HL-60/S4 treated with retinoic acid at 250 ng/mL for 4 days and 3 days (cell line): ENCODE results near the gene SLC44A2.

Source experiments
- in situ Hi-C: fragments of 300-500 bp; cut with MboI; formaldehyde crosslinking; loops from 2 replicates; pipeline ENCODE4 v1.7.0; 2022; ENCODE audit warnings: low sequenced_read_pairs

Gene SLC44A2

GRCh38 chr19:10612499-10613119, 12.7 kb upstream of the SLC44A2 start:
- in situ Hi-C loops = no loop called here

GRCh38 chr19:10615429-10616023, 9.8 kb upstream of the SLC44A2 start:
- in situ Hi-C loops = no loop called here

- in situ Hi-C loops = no loop called here
Observed at GRCh38 chr19:10617409-10618121, 7.8 kb upstream of the SLC44A2 start.

DNA sequence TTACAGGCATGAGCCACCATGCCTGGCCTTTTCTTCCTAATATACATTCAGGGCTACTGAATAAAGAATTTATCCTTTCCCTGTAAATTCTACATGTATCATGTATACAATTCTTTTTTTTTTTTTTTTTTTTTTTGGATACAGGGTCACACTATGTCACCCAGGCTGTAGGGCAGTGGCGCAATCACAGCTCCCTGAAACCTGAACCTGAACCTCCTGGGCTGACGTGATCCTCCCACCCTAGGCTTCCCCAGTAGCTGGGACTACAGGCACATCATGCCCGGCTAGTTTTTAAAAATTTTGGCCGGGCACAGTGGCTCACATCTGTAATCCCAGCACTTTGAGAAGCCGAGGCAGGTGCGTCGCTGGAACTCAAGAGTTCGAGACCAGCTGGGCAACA, 6.5 kb upstream of the SLC44A2 start:
- in situ Hi-C loops = no loop called here

- in situ Hi-C loops = no loop called here
Observed at GRCh38 chr19:10620786-10621185, 4.6 kb upstream of the SLC44A2 start.

GRCh38 chr19:10621966-10622365, 3.4 kb upstream of the SLC44A2 start:
- in situ Hi-C loops = no loop called here

GRCh38 chr19:10624585-10624984, 768 bp upstream of the SLC44A2 start:
- in situ Hi-C loops = no loop called here

DNA sequence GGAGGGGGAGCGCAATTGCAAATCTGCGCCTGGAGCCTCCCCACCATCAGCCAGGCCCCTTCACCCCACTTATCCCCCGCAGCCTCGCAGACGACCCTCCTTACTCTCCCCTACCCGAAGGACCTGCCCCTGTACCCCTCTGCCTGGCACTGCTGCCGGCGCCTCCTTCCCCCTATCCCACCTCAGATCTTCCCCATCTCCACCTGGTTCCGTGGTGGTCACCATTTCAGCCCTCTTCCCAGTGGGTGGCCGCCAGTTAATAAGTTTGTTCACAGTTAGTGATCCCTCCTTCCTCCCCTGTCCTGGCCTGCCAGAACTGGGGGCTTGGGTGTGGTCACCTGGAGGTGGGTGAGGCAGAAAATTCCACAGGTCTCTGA, 397 bp downstream of the SLC44A2 start:
- in situ Hi-C loops = no loop called here

GRCh38 chr19:10631874-10632273, 6.5 kb downstream of the SLC44A2 start:
- in situ Hi-C loops = no loop called here

GRCh38 chr19:10634430-10634829, 9.1 kb downstream of the SLC44A2 start:
- in situ Hi-C loops = no loop called here

GRCh38 chr19:10634963-10635362, 9.6 kb downstream of the SLC44A2 start:
- in situ Hi-C loops = loop anchor here (5.0 kb wide), 1 partner anchor 33 kb away; no protein-coding TSS in a partner anchor

DNA sequence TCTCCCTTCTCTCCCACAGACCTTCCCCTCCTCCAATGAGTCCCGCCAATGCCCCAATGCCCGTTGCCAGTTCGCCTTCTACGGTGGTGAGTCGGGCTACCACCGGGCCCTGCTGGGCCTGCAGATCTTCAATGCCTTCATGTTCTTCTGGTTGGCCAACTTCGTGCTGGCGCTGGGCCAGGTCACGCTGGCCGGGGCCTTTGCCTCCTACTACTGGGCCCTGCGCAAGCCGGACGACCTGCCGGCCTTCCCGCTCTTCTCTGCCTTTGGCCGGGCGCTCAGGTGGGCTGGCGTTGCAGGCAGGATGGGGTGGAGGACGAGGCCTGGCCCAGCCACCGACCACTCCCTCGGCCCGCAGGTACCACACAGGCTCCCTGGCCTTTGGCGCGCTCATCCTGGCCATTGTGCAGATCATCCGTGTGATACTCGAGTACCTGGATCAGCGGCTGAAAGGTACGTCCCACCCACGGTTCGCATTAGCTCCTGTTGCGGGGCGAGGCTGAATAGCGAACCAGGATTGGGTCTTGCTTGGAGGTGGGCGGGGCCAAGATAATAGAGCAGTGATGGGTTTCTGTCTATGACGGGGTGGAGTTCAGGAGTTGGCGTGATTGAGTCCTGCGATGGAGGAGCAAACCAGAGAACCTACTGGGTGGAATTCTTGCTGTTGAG, 11.1 kb downstream of the SLC44A2 start:
- in situ Hi-C loops = loop anchor here (5.0 kb wide), 1 partner anchor 34 kb away; no protein-coding TSS in a partner anchor

- in situ Hi-C loops = loop anchor here (5.0 kb wide), 1 partner anchor 36 kb away; no protein-coding TSS in a partner anchor
Observed at GRCh38 chr19:10637894-10638293, 12.5 kb downstream of the SLC44A2 start.

DNA sequence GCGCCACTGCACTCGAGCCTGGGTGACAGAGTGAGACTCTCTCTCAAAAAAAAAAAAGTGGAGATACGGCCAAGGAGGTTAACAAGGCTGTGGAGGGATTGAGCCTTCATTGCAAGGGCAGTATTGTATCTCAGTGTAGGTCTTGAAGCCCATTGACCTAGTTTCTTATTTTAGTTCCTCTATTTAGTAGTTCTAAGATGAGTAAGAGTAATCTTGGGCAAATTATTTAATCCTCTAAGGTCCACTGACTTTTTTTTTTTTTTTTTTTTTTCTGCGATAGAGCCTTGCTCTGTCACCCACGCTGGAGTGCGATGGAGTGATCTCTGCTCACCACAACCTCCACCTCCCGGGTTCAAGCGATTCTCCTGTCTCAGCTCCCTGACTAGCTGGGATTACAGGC, 14.5 kb downstream of the SLC44A2 start:
- in situ Hi-C loops = loop anchor here (5.0 kb wide), 2 partner anchors 38 to 58 kb away; no protein-coding TSS in a partner anchor

DNA sequence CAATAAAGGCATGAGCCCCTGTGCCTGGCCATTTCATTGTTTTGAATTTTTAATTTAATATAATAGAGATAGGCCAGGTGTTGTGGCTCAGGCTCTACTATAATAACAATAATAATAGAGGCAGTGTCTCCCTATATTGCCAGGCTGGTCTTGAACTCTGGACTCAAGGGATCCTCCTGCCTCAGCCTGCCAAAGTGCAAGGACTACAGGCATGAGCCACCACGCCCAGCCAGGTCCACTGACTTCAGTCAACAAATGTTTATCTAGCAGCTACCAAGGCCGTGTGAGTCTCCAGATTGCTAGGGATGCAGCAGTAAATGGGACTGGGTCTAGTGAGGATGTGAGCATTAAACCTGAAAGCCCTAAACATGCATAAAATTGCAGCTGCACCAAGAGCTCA, 15.0 kb downstream of the SLC44A2 start:
- in situ Hi-C loops = loop anchor here (5.0 kb wide), 1 partner anchor 58 kb away; no protein-coding TSS in a partner anchor

GRCh38 chr19:10641248-10641647, 15.9 kb downstream of the SLC44A2 start:
- in situ Hi-C loops = loop anchor here (5.0 kb wide), 1 partner anchor 59 kb away; no protein-coding TSS in a partner anchor

DNA sequence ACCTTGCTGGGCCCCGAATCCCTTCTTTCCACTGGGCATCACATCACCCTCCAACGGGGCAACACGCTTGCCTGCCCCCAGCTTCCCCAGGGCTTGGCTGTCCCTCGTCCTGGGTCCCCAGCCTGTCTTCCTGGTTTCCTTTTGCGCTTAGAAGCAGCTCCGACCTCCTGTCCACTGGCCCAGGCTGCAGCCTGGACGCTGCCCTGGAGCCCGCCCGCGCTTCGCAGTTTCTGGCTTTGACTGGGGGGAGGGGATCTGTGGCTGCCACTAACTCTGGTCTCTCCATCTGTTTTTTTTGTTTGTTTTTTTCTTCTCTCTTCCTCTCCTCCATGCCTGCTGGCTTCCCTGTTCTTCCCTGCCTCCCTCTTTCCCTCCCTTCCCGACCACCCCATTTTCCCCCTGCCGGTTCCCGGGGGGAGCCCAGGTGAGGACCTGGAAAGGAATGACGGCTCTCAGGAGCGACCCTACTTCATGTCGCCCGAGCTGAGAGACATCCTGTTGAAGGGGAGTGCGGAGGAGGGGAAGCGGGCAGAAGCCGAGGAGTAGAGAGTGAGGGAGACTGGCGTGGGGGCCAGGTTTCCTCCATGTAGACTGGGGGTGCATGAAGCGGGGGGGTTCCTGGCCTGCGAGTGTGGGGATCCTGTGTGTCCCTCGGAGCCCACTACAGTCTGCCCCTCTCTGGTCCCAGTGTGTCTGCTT, 17.3 kb downstream of the SLC44A2 start:
- in situ Hi-C loops = loop anchor here (5.0 kb wide), 1 partner anchor 60 kb away; no protein-coding TSS in a partner anchor

- in situ Hi-C loops = loop anchor here (5.0 kb wide), 1 partner anchor 61 kb away; no protein-coding TSS in a partner anchor
Observed at GRCh38 chr19:10643172-10643967, 18.0 kb downstream of the SLC44A2 start.

DNA sequence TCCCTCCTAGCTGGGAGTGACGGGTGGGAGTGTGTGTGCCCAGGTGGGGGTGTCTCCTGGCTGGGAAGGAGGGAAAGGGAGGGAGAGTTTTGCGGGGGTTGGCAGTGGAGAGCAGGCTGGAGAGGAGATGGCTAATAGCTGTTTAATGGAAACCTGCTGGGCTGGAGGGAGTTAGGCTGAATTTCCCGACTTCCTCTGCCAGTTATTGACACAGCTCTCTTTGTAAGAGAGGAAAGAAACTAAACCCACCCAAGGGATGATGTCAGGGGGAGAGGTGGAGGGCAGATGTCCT, 18.6 kb downstream of the SLC44A2 start:
- in situ Hi-C loops = loop anchor here (5.0 kb wide), 1 partner anchor 62 kb away; no protein-coding TSS in a partner anchor
